Endothelial cell of umbilical vein (primary cell): Measurements from ENCODE around the gene ATP6V1E1. TPM values are rescaled to one million over a fixed set of nuclear protein-coding genes. Genes with fewer than 3 reads are reported as not detected.

Source experiments
- BruUV-seq: library from RNA; stranded (reverse); fragments of 400-500 nt; replicated peaks from 2 replicates; lab custom pipeline; 2021; lab: Mats Ljungman, UMichigan
- CTCF ChIA-PET: fragments of 300-600, 350-600 bp; sonication (Branson Sonifier 250); formaldehyde crosslinking; loops from one replicate; lab custom pipeline; 2021; ENCODE audit warnings: antibody characterized with exemption, inconsistent platforms; lab: Charles Lee
- POLR2A ChIA-PET: fragments of 300-600, 350-600 bp; sonication (Branson Sonifier 250); formaldehyde crosslinking; loops from one replicate; lab custom pipeline; 2021; ENCODE audit warnings: antibody characterized with exemption, inconsistent platforms; lab: Charles Lee
- DNase-seq: peaks from one replicate; pipeline ENCODE4 v3.0.0-alpha.2; 2011; ENCODE audit warnings: low read depth, low spot score
- FAIRE-seq: peaks from 2 replicates; lab custom pipeline; 2011; peaks lifted over from hg19 to GRCh38; lab: Jason Lieb, UNC
- H2AFZ ChIP-seq: 2 replicates; pipeline ENCODE4 v1.6.0; 2012; ENCODE audit warnings: low read depth, low read length, control low read depth, inconsistent platforms
- H3K27ac ChIP-seq: 2 replicates; pipeline ENCODE4 v1.5.1; 2011; ENCODE audit warnings: low read depth, mild to moderate bottlenecking, control low read depth, low read length, moderate library complexity; ENCODE audit not compliant: insufficient read depth
- H3K27me3 ChIP-seq, 2 experiments: 2 replicates each; pipeline versions ENCODE4 v1.6.0 to v1.6.1; 2011; ENCODE audit warnings: low read length in 2 of 2, mixed read lengths in 1 of 2; ENCODE audit not compliant: control insufficient read depth in 2 of 2, insufficient read depth in 2 of 2
- H3K36me3 ChIP-seq, 2 experiments: 2 replicates in 1 of 2; 3 replicates in 1 of 2; pipeline ENCODE4 v1.5.1; 2011; ENCODE audit warnings: low read length in 2 of 2, mild to moderate bottlenecking in 1 of 2, moderate library complexity in 1 of 2; ENCODE audit not compliant: control insufficient read depth in 2 of 2, insufficient read depth in 2 of 2; ENCODE audit errors: extremely low read depth in 1 of 2
- H3K4me1 ChIP-seq: 3 replicates; pipeline ENCODE4 v1.5.1; 2011; ENCODE audit warnings: mild to moderate bottlenecking, low read length; ENCODE audit not compliant: control insufficient read depth, insufficient read depth; ENCODE audit errors: extremely low read depth
- H3K4me2 ChIP-seq: 2 replicates; pipeline ENCODE4 v1.6.1; 2011; ENCODE audit warnings: low read length, control low read depth, mixed read lengths; ENCODE audit not compliant: insufficient read depth
- H3K4me3 ChIP-seq, 3 experiments: fragments of 200-600 bp in 1 of 3; sonication (generic), shearing (Covaris generic) in 1 of 3; replicated peaks in 1 of 3; 2 replicates each; pipeline ENCODE4 v1.5.1; 2011 to 2016; ENCODE audit warnings: control low read depth in 3 of 3, low read length in 3 of 3, mild to moderate bottlenecking in 2 of 3, inconsistent platforms in 1 of 3, low read depth in 1 of 3, moderate library complexity in 1 of 3; ENCODE audit not compliant: insufficient read depth in 1 of 3
- H3K79me2 ChIP-seq: 2 replicates; pipeline ENCODE4 v1.6.0; 2012; ENCODE audit warnings: low read length, inconsistent platforms; ENCODE audit not compliant: control insufficient read depth, insufficient read depth
- H3K9ac ChIP-seq: replicated peaks from 2 replicates; pipeline ENCODE3; 2011; ENCODE audit warnings: low read length, control low read depth; ENCODE audit not compliant: insufficient read depth; ENCODE audit errors: extremely low read depth
- H3K9me1 ChIP-seq: replicated peaks from 3 replicates; pipeline ENCODE4 v1.6.0; 2011; ENCODE audit warnings: mild to moderate bottlenecking, low read length; ENCODE audit not compliant: control insufficient read depth, insufficient read depth; ENCODE audit errors: extremely low read depth
- H3K9me3 ChIP-seq: replicated peaks from 2 replicates; pipeline ENCODE4 v1.5.1; 2012; ENCODE audit warnings: low read length, inconsistent platforms; ENCODE audit not compliant: control insufficient read depth, insufficient read depth
- H4K20me1 ChIP-seq: replicated peaks from 2 replicates; pipeline ENCODE3; 2011; ENCODE audit warnings: mild to moderate bottlenecking, low read length; ENCODE audit not compliant: control insufficient read depth, insufficient read depth; ENCODE audit errors: extremely low read depth
- CTCF ChIP-seq, 2 donors: IDR thresholded peaks; 1 replicate in 1 of 2; 2 replicates in 1 of 2; pipeline ENCODE4 v1.5.1; 2011; ENCODE audit warnings: low read length in 2 of 2, mild to moderate bottlenecking in 2 of 2, moderate library complexity in 2 of 2, control low read depth in 1 of 2, inconsistent platforms in 1 of 2, low read depth in 1 of 2; ENCODE audit not compliant: insufficient read depth in 1 of 2; ENCODE audit errors: extremely low read depth in 1 of 2
- EZH2 ChIP-seq: IDR thresholded peaks from 2 replicates; pipeline ENCODE4 v1.6.1; 2012; ENCODE audit warnings: borderline replicate concordance, low read depth, mild to moderate bottlenecking, moderate library complexity, low read length, inconsistent platforms; ENCODE audit not compliant: severe bottlenecking
- FOS ChIP-seq: IDR thresholded peaks from 2 replicates; pipeline ENCODE4 v1.6.1; 2011; ENCODE audit warnings: mild to moderate bottlenecking, low read length, moderate library complexity, borderline replicate concordance; ENCODE audit not compliant: insufficient read depth
- GATA2 ChIP-seq: IDR thresholded peaks from 2 replicates; pipeline ENCODE4 v1.7.0; 2011; ENCODE audit warnings: low read depth, mild to moderate bottlenecking, moderate library complexity, mixed read lengths, low read length; ENCODE audit not compliant: insufficient read length, insufficient read depth
- JUN ChIP-seq: IDR thresholded peaks from 2 replicates; pipeline ENCODE4 v1.6.1; 2011; ENCODE audit warnings: borderline replicate concordance, low read depth; ENCODE audit not compliant: insufficient read length, insufficient read depth
- MAX ChIP-seq: IDR thresholded peaks from 2 replicates; pipeline ENCODE4 v1.6.1; 2011; ENCODE audit not compliant: insufficient read depth, insufficient read length
- MYC ChIP-seq: IDR thresholded peaks from one replicate; pipeline ENCODE4 v1.6.1; 2011; ENCODE audit warnings: mild to moderate bottlenecking, low read depth, low read length
- POLR2A ChIP-seq: IDR thresholded peaks from 2 replicates; pipeline ENCODE4 v1.6.1; 2012; ENCODE audit warnings: low read depth, mild to moderate bottlenecking, control low read depth, low read length
- POLR2AphosphoS5 ChIP-seq: IDR thresholded peaks from 2 replicates; pipeline ENCODE4 v1.6.1; 2012; ENCODE audit warnings: low read depth, mild to moderate bottlenecking, control low read depth, low read length, moderate library complexity; ENCODE audit not compliant: insufficient read depth
- dilution Hi-C: fragments of 300-500 bp; cut with MboI; formaldehyde crosslinking; loops from one replicate; pipeline ENCODE4 v1.15.0; 2019; ENCODE audit warnings: low sequenced_read_pairs; ENCODE audit not compliant: extremely low pct_ligation_motif_present
- intact Hi-C: fragments of 100-400 bp; cut with micrococcal nuclease; formaldehyde crosslinking; loops from one replicate; pipeline ENCODE4 v1.10.0; 2022
- polyA plus RNA-seq, 4 experiments: library from polyadenylated mRNA; depleted of rRNA in 3 of 4; stranded (reverse) in 3 of 4; unstranded in 1 of 4; fragments of >200 nt; gene quantifications; 2 replicates each; pipeline versions ENCODE4 v1.2.1 to v1.2.3, GENCODE V29; 2011 to 2012; ENCODE audit warnings: missing spikeins in 1 of 4
- total RNA-seq: library from RNA; stranded (reverse); gene quantifications from 2 replicates; pipeline ENCODE4 v1.2.3, GENCODE V29; 2021

Gene ATP6V1E1
- total and polyA plus RNA-seq, 2 donors (not counting 3 experiments of a cell fraction or from before 2014, with no cell fraction given) = 95.2 to 113 TPM

GRCh38 chr22:17590586-17590985, 38.0 kb downstream of the ATP6V1E1 start:
- H3K4me3 ChIP-seq = no peak overlapping the region
- dilution Hi-C loops (no loop called here), intact Hi-C loops (no loop called here)
- no peaks in the 10 kb centered on the region for H3K27me3 ChIP-seq
- ChIA-PET CTCF (no interaction called here), POLR2A (no interaction called here)
- H3K9ac ChIP-seq = no peak overlapping the region
- no peaks in the 10 kb centered on the region for H3K9me1 ChIP-seq
- H3K4me2 ChIP-seq = no peak overlapping the region
- no peak overlapping the region for H3K27ac ChIP-seq
- H3K4me1 ChIP-seq = no peaks in the 10 kb centered on the region
- H4K20me1 ChIP-seq = no peaks in the 10 kb centered on the region
- FAIRE-seq = no peak
- H2AFZ ChIP-seq = no peak overlapping the region
- DNase-seq = no peak
- no peaks in the 10 kb centered on the region for H3K9me3 ChIP-seq
- TF ChIP-seq GATA2 (no peak), CTCF (IDR thresholded peaks at IDR 0.05; ENCODE audit: extremely low read depth in 1 of 2, insufficient read depth in 1 of 2, low read depth in 1 of 2, low read length in 2 of 2) (no peak), MAX (no peak), EZH2 (no peak), FOS (no peak), POLR2AphosphoS5 (no peak), POLR2A (no peak), MYC (no peak), JUN (no peak)
- BruUV-seq = no TSS peak
- H3K36me3 ChIP-seq = peaks cover 16 to 27% of the 10 kb centered on the region in 2 experiments
- no peaks in the 10 kb centered on the region for H3K79me2 ChIP-seq
